Stimulated activated naive CD8-positive, alpha-beta T cell treated with anti-CD3 and anti-CD28 coated beads, Interleukin-15, amount 100 ng/mL, for 72 hours (primary cell): ENCODE data around the gene RYR1.
A peak's percentile ranks its signal among the peaks of the same experiment; 100 is the strongest.
"Not testable (repeated sequence)": the region's sequence is repeated elsewhere in the genome, so short reads cannot be mapped to it uniquely, and the experiment has no call there.

Source experiments
- ATAC-seq: fragments of 150-1000 bp; cut with Tn5 transposase; 2 replicates; pipeline ENCODE4 v1.10.0; 2021; ENCODE audit warnings: mild to moderate bottlenecking, moderate library complexity
- DNase-seq, 2 donors: peaks; one replicate each; pipeline ENCODE4 v3.0.0; 2021 to 2022
- H3K27ac Mint-ChIP-seq, 2 donors: one replicate each; pipeline ENCODE4 v1.8.0; 2022; ENCODE audit warnings: mild to moderate bottlenecking in 2 of 2, mixed read lengths in 2 of 2, moderate library complexity in 2 of 2
- H3K27me3 Mint-ChIP-seq: one replicate; pipeline ENCODE4 v1.8.0; 2022; ENCODE audit warnings: mixed read lengths
- H3K4me1 Mint-ChIP-seq: one replicate; pipeline ENCODE4 v1.8.0; 2022; ENCODE audit warnings: mild to moderate bottlenecking, mixed read lengths
- H3K4me3 Mint-ChIP-seq, 2 donors: one replicate each; pipeline ENCODE4 v1.8.0; 2022; ENCODE audit warnings: mild to moderate bottlenecking in 2 of 2, mixed read lengths in 2 of 2, moderate library complexity in 1 of 2
- H3K9me3 Mint-ChIP-seq, 2 donors: one replicate each; pipeline ENCODE4 v1.8.0; 2022; ENCODE audit warnings: mixed read lengths in 2 of 2

The RYR1 gene

GRCh38 chr19:38571682-38572081, 138.2 kb downstream of the RYR1 start:
- Mint-ChIP-seq H3K4me3 (no peak overlapping the region), H3K4me1 (no peaks in the 10 kb centered on the region), H3K9me3 (no peaks in the 10 kb centered on the region), H3K27ac (no peak overlapping the region), H3K27me3 (peaks cover 23% of the 10 kb centered on the region)
- DNase-seq: no peak
- no peak for ATAC-seq

DNA sequence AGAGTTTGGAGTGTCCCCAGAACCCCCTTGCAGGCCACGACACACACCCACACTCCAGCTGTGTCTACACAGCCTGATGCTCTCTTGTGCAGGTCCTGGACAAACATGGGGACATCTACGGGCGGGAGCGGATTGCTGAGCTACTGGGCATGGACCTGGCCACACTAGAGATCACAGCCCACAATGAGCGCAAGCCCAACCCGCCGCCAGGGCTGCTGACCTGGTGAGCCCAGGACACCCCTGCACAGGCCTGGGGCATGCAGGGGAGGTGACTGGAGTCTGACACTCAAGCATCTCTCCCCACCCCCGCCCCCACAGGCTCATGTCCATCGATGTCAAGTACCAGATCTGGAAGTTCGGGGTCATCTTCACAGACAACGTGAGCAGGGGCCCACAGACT, 144.3 kb downstream of the RYR1 start:
- no peak for ATAC-seq
- H3K9me3 Mint-ChIP-seq: no peaks in the 10 kb centered on the region
- no peaks in the 10 kb centered on the region for H3K4me1 Mint-ChIP-seq
- H3K27me3 Mint-ChIP-seq: no peaks in the 10 kb centered on the region
- H3K27ac Mint-ChIP-seq: no peak overlapping the region
- H3K4me3 Mint-ChIP-seq: no peak overlapping the region
- no peak for DNase-seq

DNA sequence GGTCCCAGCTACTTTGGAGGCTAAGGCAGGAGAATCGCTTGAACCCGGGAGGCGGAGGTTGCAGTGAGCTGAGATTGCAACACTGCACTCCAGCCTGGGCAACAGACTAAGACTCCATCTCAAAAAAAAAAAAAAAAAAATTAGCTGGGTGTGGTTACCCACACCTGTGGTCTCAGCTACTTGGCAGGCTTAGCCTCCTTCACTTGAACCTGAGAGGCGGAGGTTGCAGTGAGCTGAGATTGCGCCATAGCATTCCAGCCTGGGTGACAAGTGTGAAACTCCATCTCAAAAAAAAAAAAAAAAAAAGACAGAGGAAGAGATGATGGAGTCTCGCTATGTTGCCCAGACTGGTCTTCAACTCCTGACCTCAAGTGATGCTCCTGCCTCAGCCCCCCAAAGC, 145.8 kb downstream of the RYR1 start:
- H3K27me3 Mint-ChIP-seq, H3K4me3 Mint-ChIP-seq, H3K27ac Mint-ChIP-seq, ATAC-seq, DNase-seq, H3K9me3 Mint-ChIP-seq, H3K4me1 Mint-ChIP-seq: not testable (repeated sequence)

DNA sequence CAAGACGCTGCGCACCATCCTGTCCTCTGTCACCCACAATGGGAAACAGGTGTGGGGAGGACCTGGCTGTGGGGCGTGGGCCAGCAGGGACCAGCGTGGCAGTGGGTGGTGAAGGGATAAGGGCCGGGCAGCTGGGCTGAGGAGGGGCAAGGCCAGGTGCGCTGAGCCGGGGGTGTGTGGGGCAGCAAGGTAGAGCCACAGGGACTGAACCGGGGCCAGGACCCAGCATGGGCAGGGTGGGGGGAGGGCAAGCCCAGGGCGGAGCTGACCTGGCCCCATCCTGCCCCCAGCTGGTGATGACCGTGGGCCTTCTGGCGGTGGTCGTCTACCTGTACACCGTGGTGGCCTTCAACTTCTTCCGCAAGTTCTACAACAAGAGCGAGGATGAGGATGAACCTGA, 146.6 kb downstream of the RYR1 start:
- no peak for DNase-seq
- Mint-ChIP-seq H3K4me3 (no peak overlapping the region), H3K4me1 (peaks cover 6% of the 10 kb centered on the region), H3K9me3 (no peaks in the 10 kb centered on the region), H3K27ac (peak overlapping the region in 1 of 2 donors; percentile 37), H3K27me3 (no peaks in the 10 kb centered on the region)
- ATAC-seq: no peak

DNA sequence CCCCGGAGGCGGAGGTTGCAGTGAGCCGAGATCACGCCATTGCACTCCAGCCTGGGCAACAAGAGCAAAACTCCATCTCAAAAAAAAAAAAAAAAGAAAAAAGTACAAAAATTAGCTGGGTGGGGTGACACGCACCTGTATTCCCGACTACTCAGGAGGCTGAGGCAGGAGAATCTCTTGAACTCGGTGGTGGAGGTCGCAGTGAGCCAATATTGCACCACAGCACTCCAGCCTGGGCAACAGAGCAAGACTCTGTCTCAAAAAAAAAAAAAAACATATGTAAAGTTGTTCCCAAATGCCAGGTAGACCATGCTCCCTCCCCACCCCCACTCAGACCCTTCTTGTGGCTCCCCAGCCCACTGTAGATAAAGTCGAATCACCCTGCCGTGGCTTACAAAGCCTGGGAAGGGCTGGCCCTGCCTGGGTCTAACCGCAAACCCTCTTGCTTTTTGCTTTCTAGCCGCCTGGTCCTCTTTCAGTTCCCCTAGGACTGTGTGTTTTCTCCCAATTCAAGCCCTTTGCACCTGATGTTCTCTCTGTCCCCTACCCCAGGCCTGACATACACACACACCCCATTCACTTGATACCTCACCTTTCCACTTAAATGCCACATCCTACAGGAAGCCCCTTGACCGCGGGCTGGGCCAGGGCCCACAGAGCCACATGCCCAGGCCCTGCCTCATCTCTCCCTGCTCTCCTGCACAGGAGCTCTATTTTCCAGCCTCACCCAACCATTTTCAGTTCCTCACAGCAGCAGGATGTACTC, 149.9 kb downstream of the RYR1 start:
- H3K9me3 Mint-ChIP-seq: no peaks in the 10 kb centered on the region
- H3K4me1 Mint-ChIP-seq: peaks cover 6% of the 10 kb centered on the region
- ATAC-seq (peak; percentile 48), DNase-seq (no peak)
- H3K27me3 Mint-ChIP-seq: no peaks in the 10 kb centered on the region
- H3K4me3 Mint-ChIP-seq: no peak overlapping the region
- H3K27ac Mint-ChIP-seq: peak overlapping the region in 1 of 2 donors; percentile 76

- DNase-seq (no peak), ATAC-seq (no peak)
- peaks cover 6% of the 10 kb centered on the region for H3K4me1 Mint-ChIP-seq
- H3K4me3 Mint-ChIP-seq: no peak overlapping the region
- no peaks in the 10 kb centered on the region for H3K9me3 Mint-ChIP-seq
- no peaks in the 10 kb centered on the region for H3K27me3 Mint-ChIP-seq
- H3K27ac Mint-ChIP-seq: no peak overlapping the region
These were observed 150.5 kb downstream of the RYR1 start for GRCh38 chr19:38583985-38584305.

DNA sequence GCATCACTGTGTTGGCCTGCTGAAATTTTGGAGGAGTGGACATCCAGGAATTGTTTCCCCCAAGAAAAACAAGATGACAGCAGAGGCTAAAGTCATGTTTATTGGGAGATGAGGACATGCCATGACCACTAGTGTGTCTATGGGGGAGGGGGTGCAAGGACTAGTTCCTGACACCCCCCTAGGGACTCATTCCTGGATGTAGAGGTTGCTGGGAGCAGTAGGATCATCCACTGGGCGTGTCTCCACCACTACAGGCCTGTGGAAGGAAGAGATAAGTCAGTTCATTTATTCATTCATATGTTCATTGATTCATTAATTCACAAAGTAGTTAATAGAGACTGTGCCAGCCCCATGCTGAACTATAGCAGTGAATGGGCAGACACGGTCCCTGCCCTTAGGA, 154.1 kb downstream of the RYR1 start:
- Mint-ChIP-seq H3K27ac (no peak overlapping the region), H3K4me1 (peaks cover 6% of the 10 kb centered on the region), H3K27me3 (no peaks in the 10 kb centered on the region), H3K4me3 (no peak overlapping the region), H3K9me3 (no peaks in the 10 kb centered on the region)
- DNase-seq (no peak), ATAC-seq (no peak)

DNA sequence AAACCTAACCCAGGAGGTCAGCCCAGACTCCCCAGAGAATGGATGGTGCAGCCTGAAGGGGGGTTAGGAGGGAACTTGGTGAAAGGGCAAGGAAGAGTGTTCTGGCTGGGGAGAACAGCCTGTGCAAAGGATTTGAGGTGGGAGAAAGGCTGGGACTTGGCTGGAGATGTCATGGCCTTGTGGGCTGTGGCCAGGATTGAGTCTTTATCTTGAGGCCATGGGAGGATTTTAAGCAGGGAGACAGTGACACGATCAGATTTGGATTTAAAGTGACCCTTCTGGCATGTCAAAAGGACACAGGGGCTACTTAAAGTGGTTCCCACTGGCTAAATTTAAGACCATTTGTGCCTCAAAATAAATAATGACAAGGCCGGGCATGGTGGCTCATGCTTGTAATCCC, 154.6 kb downstream of the RYR1 start:
- DNase-seq (no peak), ATAC-seq (no peak)
- Mint-ChIP-seq H3K4me1 (peaks cover 6% of the 10 kb centered on the region), H3K27me3 (no peaks in the 10 kb centered on the region), H3K27ac (no peak overlapping the region), H3K9me3 (no peaks in the 10 kb centered on the region), H3K4me3 (no peak overlapping the region)

- ATAC-seq: no peak
- Mint-ChIP-seq H3K4me1 (peaks cover 6% of the 10 kb centered on the region), H3K27me3 (no peaks in the 10 kb centered on the region), H3K27ac (no peak overlapping the region), H3K9me3 (no peaks in the 10 kb centered on the region), H3K4me3 (no peak overlapping the region)
- no peak for DNase-seq
These were observed 159.4 kb downstream of the RYR1 start for GRCh38 chr19:38592940-38593339.

DNA sequence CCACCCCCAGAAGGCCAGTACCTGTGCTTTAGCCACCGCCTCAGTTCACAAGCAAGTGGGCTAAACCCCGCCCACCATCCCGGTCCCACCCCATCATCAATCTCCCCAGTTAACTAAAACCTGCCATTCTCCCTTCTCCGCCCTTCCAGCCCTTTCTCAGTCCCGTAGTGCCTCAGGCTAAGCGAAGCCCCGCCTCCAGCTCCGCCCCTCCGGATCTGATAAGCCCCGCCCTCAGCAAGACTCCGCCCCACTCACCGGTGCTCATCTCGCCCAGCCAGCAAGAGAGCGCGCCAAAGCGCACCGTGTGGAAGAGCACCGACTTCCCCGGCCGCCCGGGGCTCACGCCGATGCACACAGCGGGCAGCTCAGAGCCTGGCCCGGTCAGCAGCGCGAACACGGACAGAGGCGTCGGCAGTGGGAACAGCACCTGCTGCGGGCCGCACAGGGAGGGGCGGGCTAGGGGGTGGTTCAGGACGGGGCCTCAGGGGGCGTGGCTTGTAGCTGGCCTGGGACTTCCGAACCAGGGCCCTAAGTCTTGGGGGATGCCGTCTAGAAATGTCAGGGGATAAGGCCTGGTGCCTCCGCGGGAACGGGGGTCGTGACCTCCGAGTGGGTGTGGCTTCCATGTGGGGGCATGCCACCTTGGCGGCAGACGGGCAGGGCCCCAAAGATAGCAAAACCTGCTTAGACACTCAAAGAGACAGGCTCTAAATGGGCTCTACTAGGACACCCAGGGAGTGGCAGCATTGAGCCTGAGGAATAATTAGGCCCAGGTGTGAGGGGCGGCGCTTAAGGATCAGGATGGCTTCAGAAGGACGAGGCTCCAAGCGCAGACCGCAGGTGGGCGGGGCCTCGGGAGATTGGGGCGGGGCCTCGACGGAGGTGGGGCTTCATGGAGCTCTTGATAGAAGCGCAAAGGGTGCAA, 162.8 kb downstream of the RYR1 start:
- peaks cover 6% of the 10 kb centered on the region for H3K4me1 Mint-ChIP-seq
- H3K27me3 Mint-ChIP-seq: no peaks in the 10 kb centered on the region
- DNase-seq (no peak), ATAC-seq (no peak)
- no peaks in the 10 kb centered on the region for H3K9me3 Mint-ChIP-seq
- no peak overlapping the region for H3K4me3 Mint-ChIP-seq
- H3K27ac Mint-ChIP-seq: no peak overlapping the region

DNA sequence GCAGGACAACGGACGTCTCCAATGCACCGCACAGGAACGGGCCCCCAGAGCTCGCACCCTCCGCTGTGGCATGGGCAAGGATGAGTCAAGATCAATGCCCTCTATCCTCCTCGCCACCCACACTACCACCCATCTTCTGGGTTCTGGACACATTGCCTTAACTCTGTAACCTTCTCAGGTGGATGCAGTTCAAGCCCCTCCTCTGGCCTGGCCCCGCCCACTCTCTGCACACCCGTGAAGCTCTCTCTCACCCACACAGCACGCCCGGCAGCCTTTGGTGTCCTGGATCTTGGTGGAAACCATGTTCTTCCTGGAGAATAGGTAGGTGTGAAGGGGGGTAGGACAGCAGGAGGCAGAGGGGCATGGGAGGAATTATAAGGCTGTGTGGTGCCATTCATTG, 163.6 kb downstream of the RYR1 start:
- ATAC-seq: no peak
- no peaks in the 10 kb centered on the region for H3K9me3 Mint-ChIP-seq

GRCh38 chr19:38599722-38600121, 166.2 kb downstream of the RYR1 start:
- H3K9me3 Mint-ChIP-seq: no peaks in the 10 kb centered on the region
- peaks cover 6% of the 10 kb centered on the region for H3K4me1 Mint-ChIP-seq
- DNase-seq: no peak
- no peak for ATAC-seq
- H3K27ac Mint-ChIP-seq: no peak overlapping the region
- no peak overlapping the region for H3K4me3 Mint-ChIP-seq
- no peaks in the 10 kb centered on the region for H3K27me3 Mint-ChIP-seq

More for the DNA sequence above, 163.6 kb downstream of the RYR1 start:
- DNase-seq: no peak
- Mint-ChIP-seq H3K27ac (peak overlapping the region in 1 of 2 donors; percentile 65), H3K27me3 (no peaks in the 10 kb centered on the region), H3K4me1 (peaks cover 6% of the 10 kb centered on the region), H3K4me3 (no peak overlapping the region)

DNA sequence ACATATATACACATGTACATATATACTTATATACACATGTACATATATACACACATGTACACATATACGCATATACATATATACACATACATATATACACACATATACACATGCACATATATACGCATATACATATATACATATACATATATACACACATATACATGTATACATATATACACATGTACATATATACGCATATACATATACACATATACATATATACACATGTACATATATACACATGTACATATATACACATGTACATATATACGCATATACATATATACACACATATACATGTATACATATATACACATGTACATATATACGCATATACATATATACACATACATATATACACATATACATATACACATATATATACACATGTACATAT, 169.4 kb downstream of the RYR1 start:
- DNase-seq, H3K27me3 Mint-ChIP-seq, H3K4me3 Mint-ChIP-seq, H3K27ac Mint-ChIP-seq, H3K4me1 Mint-ChIP-seq, H3K9me3 Mint-ChIP-seq, ATAC-seq: not testable (repeated sequence)

DNA sequence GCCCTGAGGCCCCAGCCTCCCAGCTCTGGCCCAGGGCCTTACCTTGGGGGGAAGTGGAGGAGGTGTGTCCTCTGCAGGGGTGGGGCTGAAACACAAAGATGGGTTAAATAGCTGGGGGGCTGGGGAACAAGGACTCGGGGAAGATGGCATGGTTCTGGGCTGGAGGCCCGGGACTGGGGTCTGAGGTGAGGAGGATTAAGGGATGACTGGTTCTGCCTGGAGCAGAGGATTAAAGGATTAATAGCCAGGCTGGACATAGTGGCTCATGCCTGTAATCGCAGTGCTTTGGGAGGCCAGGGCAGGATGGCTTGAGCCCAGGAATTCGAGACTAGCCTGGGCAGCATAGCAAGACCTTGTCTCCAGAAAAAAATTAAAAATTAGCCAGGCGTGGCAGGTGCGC, 172.6 kb downstream of the RYR1 start:
- H3K27ac Mint-ChIP-seq: no peak overlapping the region
- ATAC-seq (no peak), DNase-seq (no peak)
- no peak overlapping the region for H3K4me3 Mint-ChIP-seq
- H3K4me1 Mint-ChIP-seq: no peaks in the 10 kb centered on the region
- no peaks in the 10 kb centered on the region for H3K27me3 Mint-ChIP-seq
- H3K9me3 Mint-ChIP-seq: no peaks in the 10 kb centered on the region

- no peak overlapping the region for H3K4me3 Mint-ChIP-seq
- H3K9me3 Mint-ChIP-seq: no peaks in the 10 kb centered on the region
- ATAC-seq: no peak
- H3K27ac Mint-ChIP-seq: no peak overlapping the region
- H3K27me3 Mint-ChIP-seq: no peaks in the 10 kb centered on the region
- DNase-seq: no peak
- H3K4me1 Mint-ChIP-seq: peaks cover 45% of the 10 kb centered on the region
These were observed 180.8 kb downstream of the RYR1 start for GRCh38 chr19:38614289-38614688.

DNA sequence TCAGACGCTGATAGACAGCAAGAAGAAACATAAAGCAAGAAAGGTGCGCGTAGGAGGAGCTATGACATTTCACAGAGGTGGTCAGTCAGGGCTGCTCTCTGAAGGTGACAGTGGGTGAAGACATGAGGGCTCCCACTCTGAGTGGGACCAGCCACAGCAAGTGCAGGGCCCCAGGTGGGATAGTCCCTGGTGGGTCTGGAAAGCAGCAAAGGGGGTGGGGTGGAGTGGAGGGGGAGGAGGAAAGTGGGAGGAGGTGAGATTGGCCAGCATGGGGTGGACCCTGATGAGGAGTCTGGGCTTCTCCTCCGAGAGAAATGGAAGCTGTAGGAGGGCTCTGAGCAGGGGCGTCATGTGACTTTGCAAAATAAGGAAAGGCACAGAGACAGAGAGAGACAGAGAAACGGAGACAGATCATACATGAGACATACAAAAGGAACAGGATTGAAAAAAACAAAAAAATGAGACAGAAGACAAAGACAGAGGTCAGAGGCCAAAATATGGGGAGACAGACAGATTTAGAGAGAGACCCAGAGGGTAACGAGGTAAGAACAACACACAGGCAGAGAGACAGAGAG, 181.6 kb downstream of the RYR1 start:
- no peak for ATAC-seq

More for the DNA sequence above, 181.6 kb downstream of the RYR1 start:
- peaks cover 53% of the 10 kb centered on the region for H3K4me1 Mint-ChIP-seq
- H3K27ac Mint-ChIP-seq: peak overlapping the region; percentile 13 to 79
- peak overlapping the region; percentile 27 to 68 for H3K4me3 Mint-ChIP-seq
- no peaks in the 10 kb centered on the region for H3K27me3 Mint-ChIP-seq
- H3K9me3 Mint-ChIP-seq: no peaks in the 10 kb centered on the region
- DNase-seq: no peak
